GM18517 (cell line): Measurements from ENCODE around the gene LSS.
"Not testable (repeated sequence)": the region's sequence is repeated elsewhere in the genome, so short reads cannot be mapped to it uniquely, and the experiment has no call there.

Experiments used
- ATAC-seq: cut with Tn5 transposase; IDR thresholded peaks from one replicate; pipeline ENCODE4 v1.9.1; 2021; ENCODE audit warnings: mild to moderate bottlenecking, moderate library complexity; ENCODE audit not compliant: unreplicated experiment

LSS gene

GRCh38 chr21:46188226-46189212 is 40.1 kb downstream of the LSS start:
- ATAC-seq, result no peak

- ATAC-seq, result no peak
Measured at GRCh38 chr21:46187814-46188213, 40.8 kb downstream of the LSS start.

- ATAC-seq, result no peak
Measured at GRCh38 chr21:46187261-46187660, 41.3 kb downstream of the LSS start.

GRCh38 chr21:46185716-46186115 is 42.9 kb downstream of the LSS start:
- ATAC-seq, result no peak

GRCh38 chr21:46184625-46185555 is 43.7 kb downstream of the LSS start:
- no peak for ATAC-seq

- ATAC-seq, result no peak
Measured at GRCh38 chr21:46183910-46184624, 44.5 kb downstream of the LSS start, which contains the start of gene SPATC1L. SPATC1L (minus strand) TSS chr21:46184459; CDS start chr21:46182816, 1,643 bp downstream.

GRCh38 chr21:46183337-46183909 is 45.2 kb downstream of the LSS start:
- ATAC-seq, result not testable (repeated sequence)

GRCh38 chr21:46182548-46183336 is 45.8 kb downstream of the LSS start:
- no peak for ATAC-seq

- no peak for ATAC-seq
Measured at GRCh38 chr21:46181953-46182547, 46.5 kb downstream of the LSS start.

- ATAC-seq, result no peak
Measured at GRCh38 chr21:46181436-46181835, 47.1 kb downstream of the LSS start.

- no peak for ATAC-seq
Measured at GRCh38 chr21:46180778-46181391, 47.7 kb downstream of the LSS start.

GRCh38 chr21:46180079-46180722 is 48.4 kb downstream of the LSS start:
- ATAC-seq, result no peak

- ATAC-seq, result no peak
Measured at GRCh38 chr21:46179708-46180078, 48.9 kb downstream of the LSS start.

- ATAC-seq, result no peak
Measured at GRCh38 chr21:46178961-46179360, 49.6 kb downstream of the LSS start.

GRCh38 chr21:46176443-46177129 is 52.0 kb downstream of the LSS start:
- not testable (repeated sequence) for ATAC-seq

- ATAC-seq, result no peak
Measured at GRCh38 chr21:46173573-46173972, 55.0 kb downstream of the LSS start.

- ATAC-seq, result no peak
Measured at GRCh38 chr21:46172863-46173528, 55.6 kb downstream of the LSS start.
